H1 (cell line): ENCODE data around the gene AIPL1. TPM values are rescaled to one million over a fixed set of nuclear protein-coding genes. Genes with fewer than 3 reads are reported as not detected.

Experiments
- ASH2L ChIP-seq: fragments of 200-600, 300-600 bp; sonication (generic); IDR thresholded peaks from one replicate; pipeline ENCODE4 v1.7.1; 2017; ENCODE audit warnings: low read length
- CHD7 ChIP-seq: fragments of 300-600 bp; sonication (generic); IDR thresholded peaks from 2 replicates; pipeline ENCODE4 v1.7.1; 2012; ENCODE audit warnings: low read length, moderate library complexity, mild to moderate bottlenecking, inconsistent platforms; ENCODE audit not compliant: insufficient replicate concordance
- SAP30 ChIP-seq: fragments of 300-600 bp; sonication (generic); IDR thresholded peaks from 2 replicates; pipeline ENCODE4 v1.7.1; 2012; ENCODE audit warnings: low read length, moderate library complexity, mild to moderate bottlenecking, inconsistent platforms; ENCODE audit not compliant: insufficient read depth, insufficient replicate concordance
- ZNF274 ChIP-seq: IDR thresholded peaks from 2 replicates; pipeline ENCODE4 v1.7.0; 2012; ENCODE audit warnings: low read length, borderline replicate concordance; ENCODE audit errors: extremely low read depth
- polyA plus RNA-seq, 7 experiments: library from polyadenylated mRNA; depleted of rRNA in 3 of 7; stranded (reverse) in 5 of 7; unstranded in 2 of 7; fragments of >200 nt in 5 of 7; fragments of 200-250 nt in 2 of 7; gene quantifications; 1 replicate in 5 of 7; 2 replicates in 1 of 7; 4 replicates in 1 of 7; pipeline versions ENCODE4 v1.2.1 to v1.2.3, GENCODE V29; 2011 to 2013; ENCODE audit warnings: missing spikeins in 2 of 7, mixed read lengths in 2 of 7
- total RNA-seq: library from RNA; stranded (reverse); fragmentation: NEBNext Ultra II Directional; extraction: Animal tissue kit (Norgen Biotek cat#: 25700); gene quantifications from 2 replicates; pipeline ENCODE4 v1.2.1, GENCODE V29; 2021

Gene AIPL1
- total and polyA plus RNA-seq, 2 of the 8 experiments (the other 6 are each of a cell fraction or from before 2014, with no cell fraction given), result 0.56 to 0.71 TPM

- TF ChIP-seq CHD7 (no peak), SAP30 (no peak), ASH2L (no peak), ZNF274 (no peak)
- TF ChIP-seq, all 59 proteins: peak for 0
Measured at GRCh38 chr17:6408276-6408675, 26.6 kb downstream of the AIPL1 start (continued).
